HUDEP-2 (cell line): ENCODE measurements around the gene CAMK4.
A peak's percentile ranks its signal among the peaks of the same experiment; 100 is the strongest.

Experiments used
- DNase-seq, 76 experiments: peaks; one replicate each; lab custom pipeline; 2025; ENCODE audit not compliant: unreplicated experiment in 76 of 76; lab: John Stamatoyannopoulos, UW

Gene CAMK4

DNA sequence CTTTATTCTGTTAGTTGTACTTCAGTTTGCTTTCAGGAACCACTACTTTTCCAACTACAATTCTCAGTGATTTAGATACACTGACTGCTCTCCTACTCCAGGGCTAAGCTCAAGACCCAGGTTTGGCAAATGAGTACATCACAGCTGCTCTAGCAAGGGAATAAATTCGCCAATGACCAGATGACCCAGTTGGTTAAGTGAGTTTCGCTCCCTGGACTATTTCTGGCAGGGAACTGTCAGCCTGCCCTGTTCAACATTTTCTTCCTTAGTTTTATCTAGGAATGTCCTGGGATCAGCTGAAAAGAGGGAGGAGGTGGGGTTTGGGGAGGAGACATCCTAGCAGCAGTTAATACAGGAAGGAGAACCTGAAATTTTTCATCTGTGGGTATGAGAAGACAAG is 294.6 kb downstream of the CAMK4 start:
- no peak for DNase-seq

DNA sequence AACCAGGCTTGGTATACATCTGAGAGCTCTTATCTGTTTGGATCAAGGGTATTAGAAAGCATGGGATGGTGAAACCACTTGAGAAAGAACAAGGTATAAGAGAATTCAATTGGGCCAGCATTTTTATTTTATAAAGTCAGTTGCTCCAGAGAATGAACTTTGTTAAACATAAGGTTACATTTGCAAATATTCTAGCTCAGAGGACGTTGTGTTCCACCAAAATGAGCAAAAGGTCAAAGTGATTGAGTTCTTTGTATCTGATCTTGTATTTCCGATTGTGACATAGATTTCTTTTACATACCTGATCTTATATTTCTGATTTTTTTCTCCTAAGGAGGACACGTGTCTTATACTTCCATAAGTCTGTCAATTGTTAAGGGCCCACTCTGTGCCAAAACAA is 296.7 kb downstream of the CAMK4 start:
- no peak for DNase-seq

DNA sequence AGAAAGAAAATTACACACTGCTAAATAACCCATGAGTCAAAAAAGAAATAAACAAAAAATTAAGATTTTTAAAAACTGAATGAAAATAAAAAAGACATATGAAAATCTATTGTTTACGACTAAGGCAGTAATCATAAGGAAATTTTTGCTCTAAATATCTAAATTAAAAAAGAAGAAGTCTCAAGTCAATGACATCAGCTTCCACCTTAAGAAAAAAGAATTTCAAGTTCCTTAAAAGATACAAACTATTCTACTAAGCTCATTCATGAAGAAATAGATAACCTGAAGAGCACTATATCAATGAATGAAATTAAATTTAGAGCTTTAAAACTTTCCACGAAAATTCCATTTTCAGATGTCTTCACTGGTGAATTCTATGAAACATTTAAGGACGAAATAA is 303.9 kb downstream of the CAMK4 start:
- no peak for DNase-seq

DNA sequence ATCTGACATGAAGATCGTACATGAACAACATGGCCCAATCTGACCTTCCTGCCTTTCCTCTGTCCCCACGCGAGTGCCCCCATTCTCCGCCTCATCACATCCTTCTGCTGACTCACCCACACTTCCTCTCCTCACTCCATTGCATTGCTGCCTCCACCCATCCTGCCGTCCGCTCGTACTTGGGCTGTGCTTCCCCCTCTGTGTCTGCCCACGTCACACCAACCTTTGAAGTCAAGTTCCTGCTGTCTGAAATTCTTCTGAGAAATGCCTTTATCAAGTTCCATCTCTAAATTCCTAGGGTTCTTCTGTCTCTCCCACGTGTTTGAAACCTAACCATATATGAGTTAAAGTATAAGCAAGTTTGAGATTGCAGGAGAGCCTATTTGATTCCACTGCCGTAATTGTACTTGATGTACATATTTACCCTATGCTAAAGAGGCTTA is 306.1 kb downstream of the CAMK4 start:
- DNase-seq = peak in 64 of 76 experiments; percentile 7 to 83 (median 57)

DNA sequence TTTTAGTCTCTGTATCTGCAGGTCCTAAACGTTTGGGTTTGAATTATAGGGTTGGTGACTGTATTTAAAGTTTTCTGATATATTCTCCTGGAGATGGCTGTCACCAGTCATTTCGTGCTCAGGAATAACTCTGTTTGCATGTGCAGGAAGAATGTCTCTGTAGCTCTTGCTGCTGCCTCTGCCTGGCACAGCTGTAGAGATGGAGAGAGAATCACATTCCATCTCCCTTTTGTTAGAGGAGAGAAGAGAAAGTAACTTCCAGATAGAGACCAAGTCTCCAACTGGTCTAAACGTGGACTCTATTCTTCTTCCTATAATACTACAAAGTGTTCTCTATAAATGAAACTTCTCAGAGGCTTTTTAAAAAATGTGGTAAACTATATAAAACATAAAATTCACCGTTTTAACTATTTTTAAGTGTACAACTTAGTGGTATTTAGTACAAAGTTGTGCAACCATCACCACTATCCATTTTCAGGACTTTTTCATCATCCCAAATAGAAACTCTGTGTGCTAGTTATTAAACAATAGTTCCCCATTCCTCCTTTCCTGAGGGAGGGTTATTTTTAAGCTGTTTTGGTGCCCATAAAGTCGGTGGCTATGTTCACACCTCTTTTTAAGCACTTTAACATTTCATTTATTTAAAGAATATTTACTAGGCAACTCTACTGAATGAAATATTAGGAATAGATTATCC is 308.9 kb downstream of the CAMK4 start:
- no peak for DNase-seq

DNA sequence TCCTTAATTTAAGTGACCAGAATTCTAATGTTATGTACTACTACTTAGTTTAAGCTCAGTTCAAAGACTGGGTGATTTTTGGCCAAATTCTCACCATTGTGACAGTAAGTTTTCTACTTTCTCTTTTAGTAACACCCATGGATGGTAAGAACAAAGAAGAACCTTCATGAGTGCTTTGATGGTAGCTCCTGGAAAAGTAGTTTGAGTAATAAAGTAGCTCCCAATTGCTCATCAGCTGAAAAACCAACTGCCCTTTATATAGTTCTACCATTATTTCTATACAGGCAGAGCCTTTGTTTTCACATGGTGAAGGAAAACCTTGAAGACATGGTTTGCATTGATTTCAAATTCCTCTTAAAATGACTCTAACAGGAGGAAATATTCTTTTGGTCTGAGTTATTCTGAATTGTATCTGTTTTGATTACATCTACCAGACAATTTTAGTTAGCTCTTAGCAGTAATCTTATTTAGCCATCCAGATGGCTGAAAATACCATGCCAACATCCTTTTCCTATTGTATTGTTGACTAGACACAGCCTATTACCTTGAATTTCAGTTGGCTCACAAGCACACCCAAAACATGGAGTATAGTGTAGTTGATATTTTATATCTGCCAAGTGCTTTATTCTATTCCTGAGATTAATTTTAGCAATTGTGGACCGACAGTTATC is 311.8 kb downstream of the CAMK4 start:
- DNase-seq = no peak

DNA sequence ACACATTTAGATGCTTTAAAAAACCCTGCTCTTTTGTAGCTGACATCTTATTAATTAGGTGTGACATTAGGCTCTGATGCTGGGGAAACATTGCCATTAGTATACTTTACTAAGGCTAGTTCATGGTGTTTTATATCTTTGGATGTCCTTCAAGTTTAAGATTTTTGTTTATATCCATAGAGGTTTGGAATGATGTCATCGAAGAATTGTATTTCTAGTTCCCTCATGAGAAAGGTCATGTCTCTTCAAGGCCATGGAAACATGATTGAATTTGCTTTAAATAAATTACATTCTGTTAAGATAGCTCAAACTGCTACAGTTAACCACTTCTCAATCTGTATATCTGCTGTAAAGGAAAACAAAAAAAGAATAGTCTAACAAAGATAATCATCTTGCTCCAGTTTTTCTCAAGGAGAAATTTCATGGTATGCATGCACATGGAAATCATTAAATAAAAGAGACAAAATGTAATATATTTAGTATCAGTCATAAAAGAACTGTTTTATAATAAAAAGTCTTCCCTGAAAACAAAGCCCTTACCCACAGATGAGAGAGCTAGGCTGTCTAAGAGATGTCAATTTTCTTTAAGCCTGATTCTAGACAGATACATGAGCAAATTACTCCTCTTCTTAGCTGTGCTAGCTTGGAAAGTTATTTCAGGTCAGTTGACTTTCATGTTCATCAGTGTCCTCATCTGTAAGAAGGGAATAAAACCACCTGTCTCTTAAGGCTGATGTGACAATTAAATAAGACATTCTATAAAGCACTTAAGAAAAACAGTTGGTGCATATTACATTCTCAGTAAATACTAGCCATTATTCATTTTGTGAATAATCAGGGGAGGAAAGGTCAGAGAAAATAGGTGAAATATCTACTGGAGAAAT is 313.2 kb downstream of the CAMK4 start:
- no peak for DNase-seq
